D721Med (cell line): ENCODE results near the gene UQCRHL.
"Not testable (repeated sequence)": the region's sequence is repeated elsewhere in the genome, so short reads cannot be mapped to it uniquely, and the experiment has no call there.

ENCODE experiments used
- DNase-seq: peaks from one replicate; pipeline ENCODE4 v3.0.0; 2011; ENCODE audit warnings: low spot score; ENCODE audit not compliant: insufficient read length
- FAIRE-seq: peaks from 2 replicates; lab custom pipeline; 2011; peaks lifted over from hg19 to GRCh38; lab: Jason Lieb, UNC
- CTCF ChIP-seq: IDR thresholded peaks from 2 replicates; pipeline ENCODE4 v1.5.1; 2012; ENCODE audit warnings: mild to moderate bottlenecking, control low read depth; ENCODE audit not compliant: insufficient read depth; ENCODE audit errors: missing control alignments

Gene UQCRHL

GRCh38 chr1:15807549-15807948 lies at the start of gene UQCRHL:
Gene UQCRHL (minus strand): TSS chr1:15807649. CDS start chr1:15807649, 0 bp downstream.
- DNase-seq, FAIRE-seq: not testable (repeated sequence)

GRCh38 chr1:15856888-15857287 lies 49.4 kb upstream of the UQCRHL start:
- FAIRE-seq (no peak), DNase-seq (no peak)
- no peak for TF ChIP-seq CTCF

- FAIRE-seq (no peak), DNase-seq (no peak)
- TF ChIP-seq CTCF, result no peak
Observed at GRCh38 chr1:15852828-15853302, 45.4 kb upstream of the UQCRHL start.

- FAIRE-seq (no peak), DNase-seq (no peak)
- TF ChIP-seq CTCF, result no peak
Observed at GRCh38 chr1:15852036-15852827, 44.8 kb upstream of the UQCRHL start.

GRCh38 chr1:15851210-15852035 lies 44.0 kb upstream of the UQCRHL start:
- TF ChIP-seq CTCF, result no peak
- FAIRE-seq, result no peak
- no peak for DNase-seq

GRCh38 chr1:15850471-15851001 lies 43.1 kb upstream of the UQCRHL start:
- no peak for TF ChIP-seq CTCF
- DNase-seq, result no peak
- no peak for FAIRE-seq

GRCh38 chr1:15849775-15850324 lies 42.4 kb upstream of the UQCRHL start:
- no peak for TF ChIP-seq CTCF
- DNase-seq (no peak), FAIRE-seq (no peak)
